ENCODE data around the gene REN.

DNA sequence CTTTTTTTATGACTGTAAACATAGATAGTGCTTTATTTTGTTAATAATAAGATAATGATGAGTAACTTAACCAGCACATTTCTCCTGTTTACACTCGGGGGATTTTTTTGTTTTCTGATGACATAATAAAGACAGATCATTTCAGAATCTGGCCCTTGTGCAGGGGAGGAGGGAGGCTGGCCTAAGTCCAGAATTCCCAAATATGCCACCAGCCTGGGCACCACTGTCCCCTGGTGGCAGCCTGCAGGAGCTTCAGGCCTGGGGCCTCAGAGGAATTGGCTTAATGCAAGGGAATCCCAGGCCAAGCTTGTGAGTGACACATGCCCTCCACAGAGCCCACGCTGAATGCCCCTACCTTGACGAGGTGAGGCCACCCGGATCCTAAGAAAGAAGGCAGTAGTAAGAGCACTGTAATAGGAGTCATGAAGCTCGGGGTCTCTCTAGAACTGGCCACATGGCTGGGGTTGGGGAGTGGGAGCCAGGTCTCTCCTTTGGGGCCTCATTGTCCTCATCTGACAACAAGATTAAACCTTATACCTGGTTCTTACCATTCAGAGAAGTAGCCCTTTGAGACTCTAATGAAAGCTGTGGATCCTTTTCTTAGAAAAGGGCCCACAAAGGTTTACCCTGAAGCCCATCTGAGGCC is 38.4 kb downstream of the REN start:
- peak; percentile 97 for TF ChIP-seq CTCF (IDR thresholded peaks at IDR 0.05; ENCODE audit: insufficient read depth, low read depth, low read length)
- TF ChIP-seq EZH2 (IDR thresholded peaks at IDR 0.05; ENCODE audit: insufficient read depth, low read length): no peak
